A549 (cell line): ENCODE measurements around the gene EDARADD. TPM values are rescaled to one million over a fixed set of nuclear protein-coding genes. Genes with fewer than 3 reads are reported as not detected.

Experiments used
- ATAC-seq, 2 experiments: fragments of 200-7000 bp in 1 of 2; fragments of >200 bp in 1 of 2; cut with Nextera tagmentation in 1 of 2; cut with Tn5 transposase in 1 of 2; 3 replicates each; pipeline versions ENCODE4 v1.8.0 to v1.9.1; 2018 to 2020; ENCODE audit warnings: mild to moderate bottlenecking in 1 of 2, moderate library complexity in 1 of 2
- CTCF ChIA-PET: fragments of 300-600 bp; sonication (Branson Sonifier 250); formaldehyde crosslinking; extraction: SDS; loops from one replicate; lab custom pipeline; 2021; ENCODE audit warnings: antibody characterized with exemption, inconsistent platforms; lab: Yijun Ruan, JAX
- POLR2A ChIA-PET: fragments of 350-600 bp; formaldehyde crosslinking; extraction: SDS; loops from one replicate; lab custom pipeline; 2021; ENCODE audit warnings: antibody characterized with exemption, inconsistent platforms; lab: Yijun Ruan, JAX
- DNase-seq, 2 experiments: peaks; one replicate each; pipeline versions ENCODE4 v3.0.0 to v3.0.0-alpha.2; 2011 to 2016; ENCODE audit warnings: low read depth in 1 of 2, low spot score in 1 of 2
- FAIRE-seq: peaks from 2 replicates; lab custom pipeline; 2011; peaks lifted over from hg19 to GRCh38; lab: Jason Lieb, UNC
- H3K27ac ChIP-seq, 2 experiments: fragments of >200 bp; sonication (Bioruptor Twin); formaldehyde crosslinking; 3 replicates each; pipeline ENCODE4 v1.5.1; 2016 to 2017
- H3K4me1 ChIP-seq: fragments of >200 bp; sonication (Bioruptor Twin); formaldehyde crosslinking; 3 replicates; pipeline ENCODE4 v1.6.1; 2016
- H3K4me2 ChIP-seq: fragments of >200 bp; sonication (Bioruptor Twin); formaldehyde crosslinking; 3 replicates; pipeline ENCODE4 v1.6.1; 2016
- H3K4me3 ChIP-seq: fragments of >200 bp; sonication (Bioruptor Twin); formaldehyde crosslinking; 3 replicates; pipeline ENCODE4 v1.5.1; 2016
- H3K9me3 ChIP-seq: fragments of >200 bp; sonication (Bioruptor Twin); formaldehyde crosslinking; 3 replicates; pipeline ENCODE4 v1.6.1; 2016
- CBX2 ChIP-seq: fragments of 200-600 bp; sonication (generic); IDR thresholded peaks from 2 replicates; pipeline ENCODE4 v1.6.1; 2016; ENCODE audit warnings: low read depth, mild to moderate bottlenecking, borderline replicate concordance
- CHD2 ChIP-seq: fragments of 150-350 bp; IDR thresholded peaks from 2 replicates; pipeline ENCODE4 v1.6.1; 2014; ENCODE audit warnings: low read length; ENCODE audit not compliant: partially characterized antibody
- EHF ChIP-seq: fragments of 250-450 bp; sonication (Bioruptor Pico); IDR thresholded peaks from 2 replicates; pipeline ENCODE4 v1.5.0; 2020; ENCODE audit warnings: mild to moderate bottlenecking
- ESRRA ChIP-seq: fragments of 150-350 bp; IDR thresholded peaks from 2 replicates; pipeline ENCODE4 v1.6.1; 2014; ENCODE audit warnings: mild to moderate bottlenecking, low read length, borderline replicate concordance
- HOXB5 ChIP-seq: fragments of 250-450 bp; sonication (Bioruptor Pico); IDR thresholded peaks from 2 replicates; pipeline ENCODE4 v1.5.0; 2020; ENCODE audit warnings: mild to moderate bottlenecking, moderate library complexity
- MAZ ChIP-seq: fragments of 150-350 bp; IDR thresholded peaks from 2 replicates; pipeline ENCODE4 v1.6.1; 2014; ENCODE audit warnings: antibody characterized with exemption, low read depth, low read length, borderline replicate concordance
- MYC ChIP-seq: IDR thresholded peaks from 2 replicates; pipeline ENCODE4 v1.6.1; 2012; ENCODE audit warnings: mild to moderate bottlenecking, inconsistent platforms, low read length, improper control_type of control experiment, borderline replicate concordance
- NFE2L2 ChIP-seq: fragments of 150-350 bp; conservative IDR thresholded peaks from 2 replicates; pipeline ENCODE4 v1.6.1; 2014; ENCODE audit warnings: low read length
- PHF8 ChIP-seq: fragments of 200-600 bp; sonication (generic); IDR thresholded peaks from 2 replicates; pipeline ENCODE4 v1.6.1; 2016; ENCODE audit warnings: low read depth, mild to moderate bottlenecking, antibody characterized with exemption, moderate library complexity, borderline replicate concordance
- POLR2A ChIP-seq: IDR thresholded peaks from 2 replicates; pipeline ENCODE4 v1.6.1; 2012; ENCODE audit warnings: mild to moderate bottlenecking, low read length
- RARB ChIP-seq: fragments of 250-450 bp; sonication (Bioruptor Pico); IDR thresholded peaks from 2 replicates; pipeline ENCODE4 v1.8.0; 2021; ENCODE audit warnings: mild to moderate bottlenecking, moderate library complexity
- RCOR1 ChIP-seq: fragments of 150-350 bp; IDR thresholded peaks from 2 replicates; pipeline ENCODE4 v1.6.1; 2014; ENCODE audit warnings: antibody characterized with exemption, low read length, low read depth
- RFX5 ChIP-seq: fragments of 450-650 bp; IDR thresholded peaks from 2 replicates; pipeline ENCODE4 v1.7.1; 2014; ENCODE audit warnings: antibody characterized with exemption, mild to moderate bottlenecking, moderate library complexity
- SREBF2 ChIP-seq: fragments of 450-650 bp; IDR thresholded peaks from 2 replicates; pipeline ENCODE4 v1.6.1; 2014; ENCODE audit warnings: mild to moderate bottlenecking, moderate library complexity
- ZC3H11A ChIP-seq: fragments of 450-650 bp; IDR thresholded peaks from 2 replicates; pipeline ENCODE4 v1.6.1; 2014; ENCODE audit warnings: antibody characterized with exemption, mild to moderate bottlenecking
- WGBS: methylation state at CpG from one replicate; pipeline ENCODE4 v1.1.6; 2017; ENCODE audit errors: missing lambda C conversion rate; 5-methylcytosine and 5-hydroxymethylcytosine counted together
- polyA plus RNA-seq, 4 experiments: library from polyadenylated mRNA; depleted of rRNA in 3 of 4; stranded (reverse); fragments of >200 nt; fragmentation: RNase III in 1 of 4; extraction: RNeasy Plus Mini Kit Qiagen cat#74134 plus additional on column Dnase treatment in 1 of 4; gene quantifications; 2 replicates in 3 of 4; 3 replicates in 1 of 4; pipeline ENCODE4 v1.2.3, GENCODE V29; 2011 to 2017
- TF ChIP-seq, protein P1 (sequence below): fragments of 250-450 bp; sonication (Bioruptor Pico); IDR thresholded peaks from 2 replicates; pipeline ENCODE4 v1.5.0; 2021; ENCODE audit warnings: mild to moderate bottlenecking, moderate library complexity, borderline replicate concordance
- TF ChIP-seq, protein P2 (sequence below): fragments of 150-350 bp; IDR thresholded peaks from 2 replicates; pipeline ENCODE4 v1.6.1; 2014; ENCODE audit warnings: low read depth, mild to moderate bottlenecking, low read length
- TF ChIP-seq, protein P3 (sequence below): fragments of 250-450 bp; sonication (Bioruptor Pico); IDR thresholded peaks from 2 replicates; pipeline ENCODE4 v1.5.0; 2020; ENCODE audit warnings: low read depth, mild to moderate bottlenecking, moderate library complexity
- TF ChIP-seq, protein P4 (sequence below): IDR thresholded peaks from 2 replicates; pipeline ENCODE4 v1.6.1; 2012

Gene EDARADD
- polyA plus RNA-seq, 2 of the 4 experiments (the other 2 are of a cell fraction) = 2.1 to 5.8 TPM

DNA sequence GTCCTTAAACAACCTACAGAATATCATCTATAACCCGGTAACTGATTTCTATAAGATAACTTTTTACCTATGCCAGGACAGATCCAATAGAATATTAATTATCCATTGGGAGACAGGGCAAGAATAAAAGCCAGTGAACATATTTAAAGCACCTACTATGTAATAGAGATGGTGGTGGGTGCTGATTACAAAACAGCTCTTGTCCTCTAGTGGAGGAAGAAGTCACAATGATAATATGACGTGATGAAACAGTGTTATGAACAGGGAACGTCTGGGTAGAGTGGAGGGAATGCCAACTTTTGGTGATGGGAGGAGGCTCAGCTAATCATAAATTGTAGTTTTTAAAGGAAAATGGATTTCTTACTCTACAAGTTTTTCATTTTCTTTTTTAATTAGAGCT is 132.0 kb downstream of the EDARADD start (continued):
- TF ChIP-seq, protein P1, sequence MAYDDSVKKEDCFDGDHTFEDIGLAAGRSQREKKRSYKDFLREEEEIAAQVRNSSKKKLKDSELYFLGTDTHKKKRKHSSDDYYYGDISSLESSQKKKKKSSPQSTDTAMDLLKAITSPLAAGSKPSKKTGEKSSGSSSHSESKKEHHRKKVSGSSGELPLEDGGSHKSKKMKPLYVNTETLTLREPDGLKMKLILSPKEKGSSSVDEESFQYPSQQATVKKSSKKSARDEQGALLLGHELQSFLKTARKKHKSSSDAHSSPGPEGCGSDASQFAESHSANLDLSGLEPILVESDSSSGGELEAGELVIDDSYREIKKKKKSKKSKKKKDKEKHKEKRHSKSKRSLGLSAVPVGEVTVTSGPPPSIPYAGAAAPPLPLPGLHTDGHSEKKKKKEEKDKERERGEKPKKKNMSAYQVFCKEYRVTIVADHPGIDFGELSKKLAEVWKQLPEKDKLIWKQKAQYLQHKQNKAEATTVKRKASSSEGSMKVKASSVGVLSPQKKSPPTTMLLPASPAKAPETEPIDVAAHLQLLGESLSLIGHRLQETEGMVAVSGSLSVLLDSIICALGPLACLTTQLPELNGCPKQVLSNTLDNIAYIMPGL = no peak
- TF ChIP-seq ESRRA = no peak

DNA sequence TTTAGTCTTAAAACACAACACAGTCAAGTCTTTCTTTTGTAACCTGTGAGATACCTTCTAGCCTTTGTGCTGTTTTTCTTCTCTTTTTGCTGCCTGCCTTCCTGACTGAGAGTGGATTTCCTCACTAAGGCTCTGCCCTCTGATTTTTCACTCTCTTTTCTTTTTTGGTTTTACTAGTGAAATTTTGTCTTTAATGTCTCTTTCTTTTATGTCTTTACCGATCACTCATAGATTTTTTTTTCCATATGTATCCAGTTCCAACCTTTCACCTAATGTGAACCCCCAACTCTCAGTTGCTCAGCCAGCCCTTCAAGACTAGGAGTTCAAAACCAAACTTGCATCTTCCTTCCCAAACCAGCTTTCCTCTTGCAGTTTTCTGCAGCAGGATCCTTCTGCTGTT is 136.2 kb downstream of the EDARADD start:
- Histone ChIP-seq H3K9me3 (no peaks in the 10 kb centered on the region), H3K4me2 (no peak overlapping the region), H3K27ac (no peak overlapping the region), H3K4me1 (peaks cover 7% of the 10 kb centered on the region; the same call in 2 of the 3 replicates), H3K4me3 (no peak overlapping the region)
- TF ChIP-seq POLR2A = no peak
- DNase-seq (no peak), FAIRE-seq (no peak), ATAC-seq (no peak)
- 89% methylated on average over 1 of the region's 1 CpG for WGBS
- POLR2A ChIA-PET = no interaction called here
- CTCF ChIA-PET = interaction anchor here (1.6 kb wide), 1 partner anchor 389 kb away, joined by 3 read pairs; no protein-coding TSS in a partner anchor

DNA sequence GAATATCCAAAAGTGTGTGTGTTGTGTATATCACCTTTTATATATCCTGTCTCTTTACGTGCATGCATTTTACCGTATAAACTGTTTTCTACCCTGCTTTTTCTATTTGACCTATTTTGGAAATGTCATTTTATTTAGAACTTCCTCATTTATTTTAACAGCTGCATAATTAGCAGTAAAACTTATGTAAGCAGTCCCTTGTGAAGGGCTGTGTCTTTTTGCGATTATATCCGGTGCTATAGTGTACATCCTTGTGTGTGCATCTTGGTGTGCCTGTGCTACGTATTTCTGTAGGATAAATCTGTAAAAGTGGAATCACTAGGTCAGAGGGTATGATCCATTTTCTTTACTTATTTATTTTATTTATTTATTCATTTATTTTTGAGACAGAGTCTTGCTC is 136.9 kb downstream of the EDARADD start:
- no peak for FAIRE-seq
- no peak overlapping the region for H3K4me2 ChIP-seq
- TF ChIP-seq ZC3H11A = no peak
- TF ChIP-seq HOXB5 (CRISPR knock-in tag) = no peak
- no peak for TF ChIP-seq ESRRA
- no peak for TF ChIP-seq PHF8
- TF ChIP-seq EHF (CRISPR knock-in tag) = no peak
- no peak for TF ChIP-seq RFX5
- no peak for TF ChIP-seq RCOR1
- no peak for TF ChIP-seq NFE2L2
- no peak for TF ChIP-seq MAZ
- no peak for TF ChIP-seq CHD2
- TF ChIP-seq MYC = no peak
- TF ChIP-seq, protein P2, sequence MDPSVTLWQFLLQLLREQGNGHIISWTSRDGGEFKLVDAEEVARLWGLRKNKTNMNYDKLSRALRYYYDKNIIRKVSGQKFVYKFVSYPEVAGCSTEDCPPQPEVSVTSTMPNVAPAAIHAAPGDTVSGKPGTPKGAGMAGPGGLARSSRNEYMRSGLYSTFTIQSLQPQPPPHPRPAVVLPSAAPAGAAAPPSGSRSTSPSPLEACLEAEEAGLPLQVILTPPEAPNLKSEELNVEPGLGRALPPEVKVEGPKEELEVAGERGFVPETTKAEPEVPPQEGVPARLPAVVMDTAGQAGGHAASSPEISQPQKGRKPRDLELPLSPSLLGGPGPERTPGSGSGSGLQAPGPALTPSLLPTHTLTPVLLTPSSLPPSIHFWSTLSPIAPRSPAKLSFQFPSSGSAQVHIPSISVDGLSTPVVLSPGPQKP = no peak
- TF ChIP-seq CBX2 = no peak
- no peak for TF ChIP-seq RARB (CRISPR knock-in tag)
- TF ChIP-seq, protein P3, sequence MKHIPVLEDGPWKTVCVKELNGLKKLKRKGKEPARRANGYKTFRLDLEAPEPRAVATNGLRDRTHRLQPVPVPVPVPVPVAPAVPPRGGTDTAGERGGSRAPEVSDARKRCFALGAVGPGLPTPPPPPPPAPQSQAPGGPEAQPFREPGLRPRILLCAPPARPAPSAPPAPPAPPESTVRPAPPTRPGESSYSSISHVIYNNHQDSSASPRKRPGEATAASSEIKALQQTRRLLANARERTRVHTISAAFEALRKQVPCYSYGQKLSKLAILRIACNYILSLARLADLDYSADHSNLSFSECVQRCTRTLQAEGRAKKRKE (CRISPR knock-in tag) = no peak
- TF ChIP-seq, protein P4, sequence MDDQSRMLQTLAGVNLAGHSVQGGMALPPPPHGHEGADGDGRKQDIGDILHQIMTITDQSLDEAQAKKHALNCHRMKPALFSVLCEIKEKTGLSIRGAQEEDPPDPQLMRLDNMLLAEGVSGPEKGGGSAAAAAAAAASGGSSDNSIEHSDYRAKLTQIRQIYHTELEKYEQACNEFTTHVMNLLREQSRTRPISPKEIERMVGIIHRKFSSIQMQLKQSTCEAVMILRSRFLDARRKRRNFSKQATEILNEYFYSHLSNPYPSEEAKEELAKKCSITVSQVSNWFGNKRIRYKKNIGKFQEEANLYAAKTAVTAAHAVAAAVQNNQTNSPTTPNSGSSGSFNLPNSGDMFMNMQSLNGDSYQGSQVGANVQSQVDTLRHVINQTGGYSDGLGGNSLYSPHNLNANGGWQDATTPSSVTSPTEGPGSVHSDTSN = no peak
- no peak for TF ChIP-seq SREBF2
- TF ChIP-seq, all 56 proteins: peak for 0
- ChIA-PET POLR2A (no interaction called here), CTCF (interaction anchor here (0.9 to 1.9 kb wide), 8 partner anchors 20 to 431 kb away, joined by 3 to 6 read pairs (median 4); no protein-coding TSS in a partner anchor)
- H3K27ac ChIP-seq = no peak overlapping the region
- no peak overlapping the region for H3K4me3 ChIP-seq
- H3K4me1 ChIP-seq = peaks cover 7% of the 10 kb centered on the region; the same call in 2 of the 3 replicates
- DNase-seq = no peak
- WGBS = 96% methylated on average over 5 of the region's 5 CpGs
- ATAC-seq = no peak
- no peaks in the 10 kb centered on the region for H3K9me3 ChIP-seq
